ENCODE data around the gene HES4.

- no peak for TF ChIP-seq CTCF (IDR thresholded peaks at IDR 0.05)
- TF ChIP-seq POLR2AphosphoS5 (IDR thresholded peaks at IDR 0.05), result no peak
- no peak for TF ChIP-seq POLR2A (IDR thresholded peaks at IDR 0.05)
- TF ChIP-seq EP300 (IDR thresholded peaks at IDR 0.05), result no peak
Observed at GRCh38 chr1:956636-957035, 43.3 kb downstream of the HES4 start.
